A549 (cell line): ENCODE data around the gene ORM1. TPM values are rescaled to one million over a fixed set of nuclear protein-coding genes. Genes with fewer than 3 reads are reported as not detected.

Experiments
- ATAC-seq, 2 experiments: fragments of 200-7000 bp in 1 of 2; fragments of >200 bp in 1 of 2; cut with Nextera tagmentation in 1 of 2; cut with Tn5 transposase in 1 of 2; 3 replicates each; pipeline versions ENCODE4 v1.8.0 to v1.9.1; 2018 to 2020; ENCODE audit warnings: mild to moderate bottlenecking in 1 of 2, moderate library complexity in 1 of 2
- CTCF ChIA-PET: fragments of 300-600 bp; sonication (Branson Sonifier 250); formaldehyde crosslinking; extraction: SDS; loops from one replicate; lab custom pipeline; 2021; ENCODE audit warnings: antibody characterized with exemption, inconsistent platforms; lab: Yijun Ruan, JAX
- POLR2A ChIA-PET: fragments of 350-600 bp; formaldehyde crosslinking; extraction: SDS; loops from one replicate; lab custom pipeline; 2021; ENCODE audit warnings: antibody characterized with exemption, inconsistent platforms; lab: Yijun Ruan, JAX
- DNase-seq, 2 experiments: peaks; one replicate each; pipeline versions ENCODE4 v3.0.0 to v3.0.0-alpha.2; 2011 to 2016; ENCODE audit warnings: low read depth in 1 of 2, low spot score in 1 of 2
- FAIRE-seq: peaks from 2 replicates; lab custom pipeline; 2011; peaks lifted over from hg19 to GRCh38; lab: Jason Lieb, UNC
- H3K27ac ChIP-seq, 2 experiments: fragments of >200 bp; sonication (Bioruptor Twin); formaldehyde crosslinking; 3 replicates each; pipeline ENCODE4 v1.5.1; 2016 to 2017
- H3K4me1 ChIP-seq: fragments of >200 bp; sonication (Bioruptor Twin); formaldehyde crosslinking; 3 replicates; pipeline ENCODE4 v1.6.1; 2016
- H3K4me2 ChIP-seq: fragments of >200 bp; sonication (Bioruptor Twin); formaldehyde crosslinking; 3 replicates; pipeline ENCODE4 v1.6.1; 2016
- H3K4me3 ChIP-seq: fragments of >200 bp; sonication (Bioruptor Twin); formaldehyde crosslinking; 3 replicates; pipeline ENCODE4 v1.5.1; 2016
- H3K9me3 ChIP-seq: fragments of >200 bp; sonication (Bioruptor Twin); formaldehyde crosslinking; 3 replicates; pipeline ENCODE4 v1.6.1; 2016
- CBX2 ChIP-seq: fragments of 200-600 bp; sonication (generic); IDR thresholded peaks from 2 replicates; pipeline ENCODE4 v1.6.1; 2016; ENCODE audit warnings: low read depth, mild to moderate bottlenecking, borderline replicate concordance
- CHD2 ChIP-seq: fragments of 150-350 bp; IDR thresholded peaks from 2 replicates; pipeline ENCODE4 v1.6.1; 2014; ENCODE audit warnings: low read length; ENCODE audit not compliant: partially characterized antibody
- CHD4 ChIP-seq: fragments of 200-600 bp; sonication (generic); IDR thresholded peaks from 2 replicates; pipeline ENCODE4 v1.6.1; 2016; ENCODE audit warnings: antibody characterized with exemption, mild to moderate bottlenecking, borderline replicate concordance
- EP300 ChIP-seq, 2 experiments: fragments of >200 bp; sonication (Bioruptor Twin); formaldehyde crosslinking; IDR thresholded peaks; 2 replicates in 1 of 2; 3 replicates in 1 of 2; pipeline ENCODE4 v1.6.1; 2016 to 2017
- ESRRA ChIP-seq: fragments of 150-350 bp; IDR thresholded peaks from 2 replicates; pipeline ENCODE4 v1.6.1; 2014; ENCODE audit warnings: mild to moderate bottlenecking, low read length, borderline replicate concordance
- FOSB ChIP-seq: fragments of 250-450 bp; sonication (Bioruptor Pico); IDR thresholded peaks from 2 replicates; pipeline ENCODE4 v1.5.0; 2020; ENCODE audit warnings: mild to moderate bottlenecking, moderate library complexity
- FOSL2 ChIP-seq, 2 experiments: fragments of 450-650 bp in 1 of 2; fragments of >200 bp in 1 of 2; sonication (Bioruptor Twin) in 1 of 2; formaldehyde crosslinking; IDR thresholded peaks; 2 replicates each; pipeline versions ENCODE4 v1.5.0 to v1.6.1; 2016 to 2020; ENCODE audit warnings: mild to moderate bottlenecking in 1 of 2, moderate library complexity in 1 of 2
- GATA3 ChIP-seq: IDR thresholded peaks from 2 replicates; pipeline ENCODE4 v1.6.1; 2012; ENCODE audit warnings: borderline replicate concordance
- HOXA7 ChIP-seq: fragments of 250-450 bp; sonication (Bioruptor Pico); IDR thresholded peaks from 2 replicates; pipeline ENCODE4 v1.5.0; 2020; ENCODE audit warnings: mild to moderate bottlenecking, moderate library complexity
- JUN ChIP-seq, 2 experiments: fragments of >200 bp; sonication (Bioruptor Twin); formaldehyde crosslinking; IDR thresholded peaks; 2 replicates in 1 of 2; 3 replicates in 1 of 2; pipeline ENCODE4 v1.6.1; 2016 to 2017
- KDM1A ChIP-seq: fragments of 200-600 bp; sonication (generic); IDR thresholded peaks from 2 replicates; pipeline ENCODE4 v1.6.1; 2016; ENCODE audit warnings: low read depth, mild to moderate bottlenecking
- NPAS2 ChIP-seq: fragments of 250-450 bp; sonication (Bioruptor Pico); IDR thresholded peaks from 2 replicates; pipeline ENCODE4 v1.8.0; 2022; ENCODE audit warnings: mild to moderate bottlenecking, moderate library complexity, borderline replicate concordance
- NR3C1 ChIP-seq: fragments of >200 bp; sonication (Bioruptor Twin); formaldehyde crosslinking; IDR thresholded peaks from 3 replicates; pipeline ENCODE4 v1.6.1; 2017
- POLR2A ChIP-seq: IDR thresholded peaks from 2 replicates; pipeline ENCODE4 v1.6.1; 2012; ENCODE audit warnings: mild to moderate bottlenecking, low read length
- POLR2AphosphoS2 ChIP-seq: conservative IDR thresholded peaks from 2 replicates; pipeline ENCODE4 v1.6.1; 2012; ENCODE audit warnings: low read length, improper control_type of control experiment, inconsistent platforms
- RCOR1 ChIP-seq: fragments of 150-350 bp; IDR thresholded peaks from 2 replicates; pipeline ENCODE4 v1.6.1; 2014; ENCODE audit warnings: antibody characterized with exemption, low read length, low read depth
- RNF2 ChIP-seq: fragments of 200-600 bp; sonication (generic); IDR thresholded peaks from 2 replicates; pipeline ENCODE4 v1.6.1; 2016; ENCODE audit warnings: low read depth, mild to moderate bottlenecking, antibody characterized with exemption, moderate library complexity, borderline replicate concordance
- SMC3 ChIP-seq: fragments of >200 bp; sonication (Bioruptor Twin); formaldehyde crosslinking; IDR thresholded peaks from 3 replicates; pipeline ENCODE4 v1.6.1; 2018; ENCODE audit warnings: inconsistent platforms
- ZFP36 ChIP-seq: fragments of 450-650 bp; IDR thresholded peaks from 2 replicates; pipeline ENCODE4 v1.6.1; 2014; ENCODE audit warnings: borderline replicate concordance; ENCODE audit not compliant: partially characterized antibody
- WGBS: methylation state at CpG from one replicate; pipeline ENCODE4 v1.1.6; 2017; ENCODE audit errors: missing lambda C conversion rate; 5-methylcytosine and 5-hydroxymethylcytosine counted together
- polyA plus RNA-seq, 4 experiments: library from polyadenylated mRNA; depleted of rRNA in 3 of 4; stranded (reverse); fragments of >200 nt; fragmentation: RNase III in 1 of 4; extraction: RNeasy Plus Mini Kit Qiagen cat#74134 plus additional on column Dnase treatment in 1 of 4; gene quantifications; 2 replicates in 3 of 4; 3 replicates in 1 of 4; pipeline ENCODE4 v1.2.3, GENCODE V29; 2011 to 2017
- TF ChIP-seq, protein P1 (sequence below): fragments of 250-450 bp; sonication (Bioruptor Pico); IDR thresholded peaks from 2 replicates; pipeline ENCODE4 v1.5.0; 2021; ENCODE audit warnings: mild to moderate bottlenecking, moderate library complexity, borderline replicate concordance
- TF ChIP-seq, protein P2 (sequence below): IDR thresholded peaks from 2 replicates; pipeline ENCODE4 v1.6.1; 2012
- TF ChIP-seq, protein P3 (sequence below): fragments of 450-650 bp; IDR thresholded peaks from 2 replicates; pipeline ENCODE4 v1.6.1; 2014; ENCODE audit warnings: antibody characterized with exemption
- TF ChIP-seq, protein P4 (sequence below): IDR thresholded peaks from 2 replicates; pipeline ENCODE4 v1.6.1; 2012; ENCODE audit warnings: low read depth, borderline replicate concordance
- TF ChIP-seq, protein P5 (sequence below): fragments of >200 bp; sonication (Bioruptor Twin); formaldehyde crosslinking; IDR thresholded peaks from 2 replicates; pipeline ENCODE4 v1.6.1; 2016

The ORM1 gene
- polyA plus RNA-seq, 2 of the 4 experiments (the other 2 are of a cell fraction) = 0.12 to 0.19 TPM

DNA sequence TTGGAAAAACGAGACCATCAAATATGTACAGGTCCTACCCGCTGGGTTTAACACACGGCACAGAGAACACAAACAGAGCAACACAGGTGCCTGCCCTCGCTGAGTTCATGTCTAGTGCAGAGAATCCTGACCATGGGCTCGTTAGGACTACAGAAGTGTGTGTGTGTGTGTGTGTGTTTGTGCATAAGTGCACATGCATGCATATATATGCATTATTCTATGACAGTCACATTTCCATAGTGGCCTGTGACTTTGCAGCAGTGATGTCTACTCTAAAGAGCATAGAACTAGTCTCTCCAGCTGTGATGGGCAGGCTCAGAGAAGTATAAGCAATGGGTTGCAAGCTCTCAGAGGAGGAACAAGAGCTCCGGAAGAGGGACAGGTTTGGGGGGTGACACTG, 34.5 kb downstream of the ORM1 start (continued):
- TF ChIP-seq, protein P1, sequence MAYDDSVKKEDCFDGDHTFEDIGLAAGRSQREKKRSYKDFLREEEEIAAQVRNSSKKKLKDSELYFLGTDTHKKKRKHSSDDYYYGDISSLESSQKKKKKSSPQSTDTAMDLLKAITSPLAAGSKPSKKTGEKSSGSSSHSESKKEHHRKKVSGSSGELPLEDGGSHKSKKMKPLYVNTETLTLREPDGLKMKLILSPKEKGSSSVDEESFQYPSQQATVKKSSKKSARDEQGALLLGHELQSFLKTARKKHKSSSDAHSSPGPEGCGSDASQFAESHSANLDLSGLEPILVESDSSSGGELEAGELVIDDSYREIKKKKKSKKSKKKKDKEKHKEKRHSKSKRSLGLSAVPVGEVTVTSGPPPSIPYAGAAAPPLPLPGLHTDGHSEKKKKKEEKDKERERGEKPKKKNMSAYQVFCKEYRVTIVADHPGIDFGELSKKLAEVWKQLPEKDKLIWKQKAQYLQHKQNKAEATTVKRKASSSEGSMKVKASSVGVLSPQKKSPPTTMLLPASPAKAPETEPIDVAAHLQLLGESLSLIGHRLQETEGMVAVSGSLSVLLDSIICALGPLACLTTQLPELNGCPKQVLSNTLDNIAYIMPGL (CRISPR knock-in tag) = no peak

DNA sequence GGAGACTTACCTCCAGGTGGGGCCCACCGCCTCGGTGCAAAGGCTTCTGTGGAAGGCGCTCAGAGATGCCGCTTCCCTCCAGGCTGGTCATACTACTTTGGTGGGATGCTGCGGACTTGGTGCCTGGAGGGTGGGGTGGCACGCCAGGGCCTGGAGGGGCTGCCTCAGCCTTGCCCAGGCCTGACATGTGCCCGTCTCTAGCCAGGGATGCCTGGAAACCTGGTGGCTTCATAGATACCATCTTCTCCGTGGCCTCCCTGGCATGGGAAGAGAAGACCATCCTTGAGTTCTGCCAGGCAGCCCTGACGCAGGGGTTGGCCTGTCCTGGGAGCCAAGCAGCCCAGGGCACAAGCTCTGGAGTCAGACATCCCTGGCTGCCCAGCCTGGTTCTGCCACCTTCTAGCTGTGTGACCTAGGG, 35.0 kb downstream of the ORM1 start:
- no peaks in the 10 kb centered on the region for H3K9me3 ChIP-seq
- no peak for FAIRE-seq
- H3K4me3 ChIP-seq = no peak overlapping the region
- TF ChIP-seq, protein P2, sequence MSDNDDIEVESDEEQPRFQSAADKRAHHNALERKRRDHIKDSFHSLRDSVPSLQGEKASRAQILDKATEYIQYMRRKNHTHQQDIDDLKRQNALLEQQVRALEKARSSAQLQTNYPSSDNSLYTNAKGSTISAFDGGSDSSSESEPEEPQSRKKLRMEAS = no peak
- TF ChIP-seq RCOR1 = no peak
- TF ChIP-seq KDM1A = no peak
- TF ChIP-seq, protein P3, sequence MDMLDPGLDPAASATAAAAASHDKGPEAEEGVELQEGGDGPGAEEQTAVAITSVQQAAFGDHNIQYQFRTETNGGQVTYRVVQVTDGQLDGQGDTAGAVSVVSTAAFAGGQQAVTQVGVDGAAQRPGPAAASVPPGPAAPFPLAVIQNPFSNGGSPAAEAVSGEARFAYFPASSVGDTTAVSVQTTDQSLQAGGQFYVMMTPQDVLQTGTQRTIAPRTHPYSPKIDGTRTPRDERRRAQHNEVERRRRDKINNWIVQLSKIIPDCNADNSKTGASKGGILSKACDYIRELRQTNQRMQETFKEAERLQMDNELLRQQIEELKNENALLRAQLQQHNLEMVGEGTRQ = no peak
- TF ChIP-seq, protein P4, sequence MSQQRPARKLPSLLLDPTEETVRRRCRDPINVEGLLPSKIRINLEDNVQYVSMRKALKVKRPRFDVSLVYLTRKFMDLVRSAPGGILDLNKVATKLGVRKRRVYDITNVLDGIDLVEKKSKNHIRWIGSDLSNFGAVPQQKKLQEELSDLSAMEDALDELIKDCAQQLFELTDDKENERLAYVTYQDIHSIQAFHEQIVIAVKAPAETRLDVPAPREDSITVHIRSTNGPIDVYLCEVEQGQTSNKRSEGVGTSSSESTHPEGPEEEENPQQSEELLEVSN = no peak
- TF ChIP-seq NR3C1 = no peak
- TF ChIP-seq, all 56 proteins: peak for 0
- CTCF ChIA-PET = interaction anchor here (0.7 to 1.0 kb wide), 3 partner anchors 9 to 48 kb away, joined by 3 read pairs; no protein-coding TSS in a partner anchor
- H3K27ac ChIP-seq = no peak overlapping the region
- WGBS = 94% methylated on average over 9 of the region's 9 CpGs
- no peak for ATAC-seq
- POLR2A ChIA-PET = no interaction called here
- no peak overlapping the region for H3K4me2 ChIP-seq
- peaks cover 3% of the 10 kb centered on the region; the same call in 1 of the 3 replicates for H3K4me1 ChIP-seq
- no peak for DNase-seq

DNA sequence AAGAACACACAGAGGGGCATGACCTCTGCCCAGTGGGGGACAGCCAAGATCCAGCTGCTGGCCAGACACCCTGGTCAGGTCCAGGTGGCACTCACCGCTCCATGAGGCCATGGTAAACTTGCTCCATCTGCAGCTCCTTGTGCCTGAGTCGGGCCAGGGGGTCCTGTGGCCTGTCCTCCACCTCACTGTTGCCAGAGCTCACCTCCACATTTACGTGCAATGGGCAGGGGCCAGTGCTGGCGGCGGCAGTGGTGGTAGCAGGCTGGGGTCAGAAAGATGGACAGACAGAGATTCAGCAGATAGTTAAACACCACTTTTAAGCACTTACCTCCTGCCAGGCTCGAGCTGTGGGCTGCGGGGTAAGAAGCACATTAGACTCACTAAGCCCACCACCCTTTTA, 36.9 kb downstream of the ORM1 start:
- DNase-seq (no peak), FAIRE-seq (no peak), ATAC-seq (no peak)
- WGBS = 88% methylated on average over 5 of the region's 7 CpGs
- H3K4me1 ChIP-seq = peaks cover 4% of the 10 kb centered on the region; the same call in 1 of the 3 replicates
- ChIA-PET POLR2A (no interaction called here), CTCF (no interaction called here)
- H3K4me3 ChIP-seq = no peak overlapping the region
- no peak overlapping the region for H3K27ac ChIP-seq
- H3K9me3 ChIP-seq = no peaks in the 10 kb centered on the region
- H3K4me2 ChIP-seq = no peak overlapping the region
- TF ChIP-seq ZFP36 = no peak
- no peak for TF ChIP-seq SMC3
- no peak for TF ChIP-seq ESRRA
- no peak for TF ChIP-seq HOXA7 (CRISPR knock-in tag)
- no peak for TF ChIP-seq POLR2A
- TF ChIP-seq JUN (IDR thresholded peaks at IDR 0.05) = no peak
- no peak for TF ChIP-seq FOSB (CRISPR knock-in tag)

DNA sequence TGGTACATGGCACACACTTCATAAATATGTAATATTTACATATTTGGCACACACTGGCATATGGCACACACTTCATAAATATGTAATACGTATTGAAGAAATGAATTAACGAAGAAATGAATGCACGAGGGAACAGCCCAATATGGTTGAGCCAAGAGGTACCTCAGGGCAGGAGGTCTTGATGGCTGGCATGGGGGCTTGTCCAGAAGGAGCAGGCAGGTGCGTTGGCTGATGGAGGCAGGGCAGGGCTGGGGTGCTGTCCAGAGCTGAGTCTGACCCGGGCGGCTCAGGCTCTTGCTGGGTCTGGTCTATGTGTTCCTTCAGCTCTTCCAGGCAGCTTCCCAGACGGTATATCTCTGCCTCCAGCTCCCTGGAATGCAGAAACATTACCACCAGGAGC, 38.6 kb downstream of the ORM1 start:
- Histone ChIP-seq H3K27ac (no peak overlapping the region), H3K4me2 (no peak overlapping the region)
- no peak for FAIRE-seq
- POLR2A ChIA-PET = no interaction called here
- WGBS = 87% methylated on average over 7 of the region's 7 CpGs
- no peak for TF ChIP-seq CHD4
- TF ChIP-seq, all 56 proteins: peak for 0
- H3K4me3 ChIP-seq = no peak overlapping the region
- H3K4me1 ChIP-seq = peaks cover 14% of the 10 kb centered on the region
- no peaks in the 10 kb centered on the region for H3K9me3 ChIP-seq
- DNase-seq (no peak), ATAC-seq (no peak)
- CTCF ChIA-PET = interaction anchor here (1.3 kb wide), 1 partner anchor 10 kb away, joined by 4 read pairs; no protein-coding TSS in a partner anchor

DNA sequence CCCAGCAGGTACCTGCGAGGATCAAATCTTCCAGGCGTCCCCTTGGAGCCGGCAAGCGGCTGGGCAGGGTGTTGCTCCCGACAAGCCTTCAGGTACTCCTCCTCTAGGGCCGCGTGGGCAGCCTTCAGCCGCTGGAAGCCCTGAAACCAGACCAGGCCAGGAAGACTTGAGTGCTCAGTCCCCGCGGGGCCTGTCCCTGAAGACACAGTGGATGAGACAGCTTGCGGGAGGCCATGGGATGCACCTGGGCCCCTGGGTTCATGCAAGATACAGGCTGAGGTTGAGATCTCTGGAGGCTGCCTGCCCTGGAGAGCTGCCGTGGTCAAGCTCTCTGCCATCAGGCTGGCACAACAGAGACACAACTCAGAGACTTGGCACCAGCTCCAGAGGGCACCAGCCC, 39.5 kb downstream of the ORM1 start:
- H3K4me1 ChIP-seq = peaks cover 21% of the 10 kb centered on the region
- H3K4me3 ChIP-seq = no peak overlapping the region
- POLR2A ChIA-PET = no interaction called here
- WGBS = 95% methylated on average over 10 of the region's 12 CpGs
- no peaks in the 10 kb centered on the region for H3K9me3 ChIP-seq
- no peak for DNase-seq
- ATAC-seq = no peak
- H3K4me2 ChIP-seq = no peak overlapping the region
- CTCF ChIA-PET = interaction anchor here (1.1 to 1.7 kb wide), 2 partner anchors 10 to 280 kb away, joined by 3 read pairs; no protein-coding TSS in a partner anchor
- no peak for TF ChIP-seq RNF2
- no peak for TF ChIP-seq CBX2
- no peak for TF ChIP-seq FOSL2 (IDR thresholded peaks at IDR 0.05)
- TF ChIP-seq FOSL2 (CRISPR knock-in tag; IDR thresholded peaks at IDR 0.05) = no peak
- TF ChIP-seq NPAS2 (CRISPR knock-in tag) = no peak
- TF ChIP-seq EP300 (IDR thresholded peaks at IDR 0.05) = no peak
- no peak for TF ChIP-seq POLR2AphosphoS2
- TF ChIP-seq CHD2 = no peak
- TF ChIP-seq, protein P5, sequence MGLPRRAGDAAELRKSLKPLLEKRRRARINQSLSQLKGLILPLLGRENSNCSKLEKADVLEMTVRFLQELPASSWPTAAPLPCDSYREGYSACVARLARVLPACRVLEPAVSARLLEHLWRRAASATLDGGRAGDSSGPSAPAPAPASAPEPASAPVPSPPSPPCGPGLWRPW = no peak
- TF ChIP-seq, protein P1 (CRISPR knock-in tag) = no peak
- no peak for TF ChIP-seq GATA3
- no peak for FAIRE-seq
- H3K27ac ChIP-seq = no peak overlapping the region
